Activated CD4-positive, alpha-beta T cell treated with anti-CD3 and anti-CD28 coated beads for 24 hours (primary cell): ENCODE data around the gene SLC49A3.
"Not testable (repeated sequence)": the region's sequence is repeated elsewhere in the genome, so short reads cannot be mapped to it uniquely, and the experiment has no call there.

Experiments
- DNase-seq, 2 donors: peaks; one replicate each; pipeline ENCODE4 v3.0.0-alpha.2; 2020; ENCODE audit warnings: low read depth in 2 of 2

Gene SLC49A3

GRCh38 chr4:654503-654845 is 34.5 kb downstream of the SLC49A3 start:
- DNase-seq, result no peak

DNA sequence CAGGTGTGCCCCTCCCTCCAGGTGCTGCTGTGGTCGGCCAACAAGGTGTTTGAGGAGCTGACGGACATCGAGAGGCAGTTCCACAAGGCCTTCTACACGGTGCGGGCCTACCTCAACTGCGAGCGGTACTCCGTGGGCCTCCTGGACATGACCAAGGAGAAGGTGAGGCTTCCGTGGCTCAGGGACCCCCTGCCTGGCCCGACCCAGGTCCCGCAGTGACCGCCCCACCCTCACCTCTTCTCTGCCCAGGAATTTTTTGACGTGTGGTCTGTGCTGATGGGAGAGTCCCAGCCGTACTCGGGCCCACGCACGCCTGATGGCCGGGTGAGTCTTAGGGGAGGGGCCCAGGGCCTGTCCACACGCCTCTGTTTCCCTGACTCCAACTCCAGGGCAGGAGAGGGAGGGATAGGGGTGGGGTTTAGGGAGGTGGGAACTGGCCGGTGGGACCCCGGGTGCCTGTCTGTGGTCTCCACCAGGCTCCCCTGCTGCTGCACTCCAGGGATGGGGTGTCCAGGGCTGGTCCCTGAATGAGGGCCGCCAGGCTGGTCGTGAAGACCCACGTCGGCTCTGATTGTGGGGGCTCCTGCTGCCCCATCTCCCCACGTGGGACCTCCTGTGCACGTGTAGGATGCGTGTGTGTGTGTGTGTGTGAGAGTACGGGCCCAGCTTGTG is 35.0 kb downstream of the SLC49A3 start:
- no peak for DNase-seq

DNA sequence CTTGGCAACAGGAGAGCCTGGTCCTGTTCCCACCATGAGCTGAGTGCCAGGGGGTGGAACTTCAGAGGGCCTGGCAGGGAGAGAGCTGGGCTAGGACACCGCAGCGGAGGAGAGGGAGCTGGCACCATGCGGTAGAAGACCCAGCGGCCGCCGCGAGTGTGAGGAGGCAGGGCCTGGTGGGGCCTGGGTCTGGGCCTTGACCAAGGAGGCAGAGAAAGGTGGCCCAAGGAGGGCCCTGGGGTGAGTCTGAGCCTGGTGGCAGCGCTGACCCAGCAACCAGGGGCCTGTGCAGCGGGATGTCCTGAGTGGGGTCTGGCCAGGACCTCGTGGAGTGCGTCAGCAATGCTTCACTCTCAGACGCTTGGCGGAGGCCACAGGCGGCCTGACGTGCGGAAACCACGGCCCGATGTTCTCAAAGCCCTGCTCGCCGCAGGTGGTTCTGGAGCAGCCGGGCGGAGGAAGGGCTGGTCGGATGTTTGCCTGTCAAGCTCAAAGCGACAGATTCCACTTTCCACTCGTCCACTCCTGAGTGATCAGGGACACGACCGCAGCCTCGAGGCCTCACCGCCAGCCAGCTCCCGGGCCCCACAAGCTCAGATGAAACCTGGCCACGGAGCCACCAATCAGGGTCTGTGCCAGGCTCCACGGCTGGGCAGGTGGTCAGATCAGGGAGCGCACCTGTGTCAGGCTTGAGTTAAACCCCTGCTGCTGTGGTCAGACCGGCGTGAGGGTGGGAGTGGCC is 35.7 kb downstream of the SLC49A3 start:
- no peak for DNase-seq

DNA sequence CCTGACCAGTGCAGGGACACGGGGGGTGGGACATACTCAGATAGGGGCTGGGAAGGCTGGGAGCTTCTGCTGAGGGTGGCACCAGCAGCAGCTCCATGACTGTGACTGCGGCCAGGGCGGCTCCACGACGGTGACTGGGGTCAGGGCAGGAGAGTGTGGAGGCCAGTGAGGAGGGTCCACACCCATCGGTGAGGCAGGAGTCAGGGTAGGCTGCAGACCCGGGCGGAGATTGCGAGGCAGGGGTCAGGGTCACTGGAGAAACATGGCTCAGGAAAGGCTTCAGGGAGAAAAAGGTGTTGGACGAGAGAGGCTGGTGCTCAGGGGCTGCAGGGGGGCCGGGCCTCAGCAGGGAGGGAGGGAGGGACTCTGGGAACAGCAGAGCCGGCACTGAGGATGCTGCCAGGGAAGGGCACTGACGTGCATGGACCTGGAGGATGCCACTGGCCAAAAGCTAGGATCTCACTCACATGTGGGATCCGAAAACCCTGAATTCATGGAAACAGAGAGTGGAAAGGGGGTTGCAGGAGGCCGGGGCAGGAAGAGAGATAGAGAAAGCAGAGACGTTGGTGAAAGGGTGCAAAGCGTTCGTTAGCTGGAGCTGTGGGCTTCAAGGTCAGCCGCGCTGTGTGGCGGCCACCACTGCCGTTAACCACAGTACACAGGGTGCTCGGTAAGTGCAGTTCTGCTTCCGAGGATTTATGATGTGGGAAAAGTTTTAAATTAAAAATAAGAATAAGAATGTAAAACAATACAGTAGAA is 36.9 kb downstream of the SLC49A3 start:
- no peak for DNase-seq

- DNase-seq, result no peak
Observed at GRCh38 chr4:650951-651883, 37.7 kb downstream of the SLC49A3 start.

- no peak for DNase-seq
Observed at GRCh38 chr4:650461-650860, 38.5 kb downstream of the SLC49A3 start.

GRCh38 chr4:649751-650310 is 39.1 kb downstream of the SLC49A3 start:
- DNase-seq, result no peak

- DNase-seq, result no peak
Observed at GRCh38 chr4:649293-649625, 39.7 kb downstream of the SLC49A3 start.

GRCh38 chr4:648579-649292 is 40.2 kb downstream of the SLC49A3 start:
- DNase-seq, result no peak

DNA sequence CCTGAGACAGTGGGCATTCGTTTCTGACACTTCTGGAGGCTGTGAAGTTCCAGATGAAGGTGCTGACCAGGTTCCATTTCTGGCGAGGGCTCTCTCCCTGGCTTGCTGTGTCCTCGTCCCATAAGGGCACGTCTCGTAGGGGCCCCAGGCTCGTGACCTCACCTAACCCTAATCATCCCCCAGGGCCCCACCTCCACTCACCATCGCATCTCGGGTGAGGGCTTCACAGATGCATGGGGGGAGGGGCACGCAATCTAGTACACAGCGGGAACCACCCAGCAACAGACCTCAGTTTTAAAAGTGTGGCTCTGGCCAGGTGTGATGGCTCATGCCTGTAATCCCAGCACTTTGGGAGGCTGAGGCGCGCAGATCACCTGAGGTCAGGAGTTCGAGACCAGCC is 41.5 kb downstream of the SLC49A3 start:
- DNase-seq, result no peak

DNA sequence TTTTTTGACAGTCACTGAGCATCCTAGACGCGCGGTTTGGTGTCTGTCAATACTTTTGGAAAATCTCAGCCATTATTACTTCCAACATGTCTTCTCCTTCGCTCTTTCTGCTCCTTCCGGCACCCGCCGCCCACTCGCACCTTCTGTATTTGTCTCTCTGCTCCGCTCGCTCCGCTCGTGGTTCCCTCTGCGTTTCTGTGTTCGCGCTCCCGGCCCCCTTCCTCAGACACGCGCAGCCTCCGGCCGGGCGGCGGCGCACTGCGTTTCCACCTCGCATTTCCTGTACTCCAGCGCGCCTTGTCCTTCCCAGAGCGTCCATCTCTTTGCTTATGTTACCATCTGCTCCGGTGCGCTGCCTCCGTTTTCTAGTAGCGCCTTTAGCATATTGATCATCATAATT is 42.5 kb downstream of the SLC49A3 start:
- DNase-seq, result peak in 1 of 2 donors; percentile 23

- not testable (repeated sequence) for DNase-seq
Observed at GRCh38 chr4:642366-642765, 46.6 kb downstream of the SLC49A3 start.

GRCh38 chr4:637536-638280 is 51.2 kb downstream of the SLC49A3 start:
- no peak for DNase-seq

GRCh38 chr4:636628-637159 is 52.3 kb downstream of the SLC49A3 start:
- no peak for DNase-seq

DNA sequence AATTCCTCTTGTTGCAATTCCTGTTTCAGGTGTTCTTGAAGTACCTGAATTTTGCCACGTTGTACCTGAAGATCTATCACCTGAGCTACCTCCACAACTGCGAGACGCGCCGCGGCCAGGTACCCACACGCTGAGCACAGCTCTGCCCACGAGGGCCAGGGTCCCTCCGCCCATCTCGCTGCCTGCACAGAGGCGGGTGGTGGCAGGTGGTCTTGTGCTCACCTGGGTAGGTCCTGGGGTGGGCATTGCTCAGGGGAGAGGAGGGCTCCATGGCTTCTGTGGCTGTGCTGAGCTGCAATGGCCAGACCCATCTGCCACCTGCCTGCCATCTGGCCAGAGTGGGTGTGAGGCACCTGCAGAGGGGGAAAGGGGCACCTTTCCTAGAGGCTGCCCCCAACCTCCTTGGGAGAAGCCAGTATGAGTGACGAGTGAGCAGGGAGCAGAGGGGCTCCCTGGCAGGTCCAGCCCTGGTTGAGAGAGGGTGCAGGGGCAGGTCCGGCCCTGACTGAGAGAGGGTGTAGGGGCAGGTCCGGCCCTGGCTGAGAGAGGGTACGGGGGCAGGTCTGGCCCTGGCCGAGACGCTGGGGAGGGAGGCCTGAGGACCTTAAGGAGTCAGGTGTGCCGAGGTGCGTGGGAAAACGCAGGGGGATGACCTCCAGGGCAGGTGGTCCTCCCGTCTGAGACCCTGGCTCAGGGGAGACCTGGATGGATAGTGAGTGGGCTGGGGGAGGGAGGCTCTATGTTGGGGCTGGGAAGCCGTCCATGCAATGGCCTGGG is 52.9 kb downstream of the SLC49A3 start:
- no peak for DNase-seq

GRCh38 chr4:635066-635835 is 53.7 kb downstream of the SLC49A3 start:
- not testable (repeated sequence) for DNase-seq

- no peak for DNase-seq
Observed at GRCh38 chr4:634599-634985, 54.4 kb downstream of the SLC49A3 start.

DNA sequence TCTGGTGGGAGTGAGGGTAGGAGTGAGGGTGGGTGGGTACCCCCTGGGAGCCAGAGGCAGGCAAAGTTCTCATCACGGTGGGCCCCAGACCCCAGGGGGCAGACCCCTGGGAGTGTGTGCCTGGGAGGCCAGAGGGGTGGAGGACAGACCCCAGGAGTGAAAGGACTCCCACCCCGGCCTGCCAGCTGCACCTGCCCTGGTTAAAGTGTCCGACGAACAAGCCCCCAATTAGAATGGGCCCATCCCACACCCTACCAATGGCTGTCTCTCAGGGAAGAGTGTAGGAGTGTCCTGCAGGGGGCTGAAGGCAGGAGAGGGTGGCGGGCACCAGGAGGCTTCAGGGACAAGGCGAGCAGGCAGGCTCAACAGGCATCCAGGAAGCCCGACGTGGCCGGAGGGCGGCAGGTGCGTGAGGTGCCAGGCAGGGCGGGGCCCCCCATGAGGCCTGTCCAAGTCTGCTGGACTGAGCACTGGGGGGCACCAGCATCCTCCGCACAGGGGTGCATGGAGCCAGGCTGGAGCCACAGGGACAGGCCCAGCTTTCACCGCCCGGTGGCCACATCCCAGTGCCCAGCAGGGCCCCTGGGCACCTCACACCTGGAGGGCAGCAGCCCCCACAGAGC is 54.9 kb downstream of the SLC49A3 start:
- no peak for DNase-seq
